Prostate gland (tissue), 2 donors: ENCODE measurements around the gene KLHDC1. TPM values are rescaled to one million over a fixed set of nuclear protein-coding genes. Genes with fewer than 3 reads are reported as not detected.

Source experiments
- DNase-seq: peaks from one replicate; pipeline ENCODE4 v3.0.0-alpha.2; 2019; ENCODE audit warnings: low spot score
- H3K27ac ChIP-seq, 2 donors: fragments of 200-600 bp; sonication (generic); 2 replicates each; pipeline ENCODE4 v1.5.1; 2017 to 2019
- H3K27me3 ChIP-seq: fragments of 200-600 bp; sonication (generic); replicated peaks from 2 replicates; pipeline ENCODE4 v1.5.1; 2019; ENCODE audit not compliant: insufficient read depth
- H3K36me3 ChIP-seq, 2 donors: fragments of 200-600 bp; sonication (generic); 1 replicate in 1 of 2; 2 replicates in 1 of 2; pipeline versions ENCODE4 v1.5.1 to v1.8.1; 2017 to 2019
- H3K4me1 ChIP-seq: fragments of 200-600 bp; sonication (generic); replicated peaks from 2 replicates; pipeline ENCODE4 v1.5.1; 2019
- H3K4me3 ChIP-seq, 2 donors: fragments of 200-600 bp; sonication (generic); 2 replicates each; pipeline ENCODE4 v1.5.1; 2017 to 2019
- H3K9me3 ChIP-seq: fragments of 200-600 bp; sonication (generic); 2 replicates; pipeline ENCODE4 v1.5.1; 2017
- POLR2A ChIP-seq: fragments of 450-650 bp; IDR thresholded peaks from one replicate; pipeline ENCODE4 v1.6.1; 2016; ENCODE audit warnings: antibody characterized with exemption, mild to moderate bottlenecking
- POLR2AphosphoS5 ChIP-seq: sonication (generic); formaldehyde crosslinking; IDR thresholded peaks from one replicate; pipeline ENCODE4 v1.6.1; 2017; ENCODE audit warnings: antibody characterized with exemption
- WGBS: methylation state at CpG from one replicate; pipeline ENCODE4 v1.1.5; 2018; 5-methylcytosine and 5-hydroxymethylcytosine counted together
- intact Hi-C: fragments of 100-400 bp; cut with DNase I; formaldehyde crosslinking; loops from one replicate; pipeline ENCODE4 v1.14.2; 2022
- small RNA-seq, 2 donors: library from RNA; depleted of rRNA; stranded (forward); fragments of <200 nt; gene quantifications; one replicate each; pipeline ENCODE3, GENCODE V24; 2016
- total RNA-seq, 2 donors: library from RNA; depleted of rRNA; stranded (reverse); fragments of >200 nt; gene quantifications; one replicate each; pipeline ENCODE4 v1.1.0, GENCODE V29; 2016
- TF ChIP-seq, protein P1 (sequence below), 4 experiments: fragments of 200-600 bp in 2 of 4; fragments of 450-650 bp in 2 of 4; sonication (generic) in 2 of 4; IDR thresholded peaks; 1 replicate in 3 of 4; 2 replicates in 1 of 4; pipeline ENCODE4 v1.5.1; 2016 to 2019; ENCODE audit warnings: antibody characterized with exemption in 4 of 4, mild to moderate bottlenecking in 2 of 4, moderate library complexity in 2 of 4

The KLHDC1 gene
- total RNA-seq, 2 donors from 2014 or later: 4.6 to 7.7 TPM

DNA sequence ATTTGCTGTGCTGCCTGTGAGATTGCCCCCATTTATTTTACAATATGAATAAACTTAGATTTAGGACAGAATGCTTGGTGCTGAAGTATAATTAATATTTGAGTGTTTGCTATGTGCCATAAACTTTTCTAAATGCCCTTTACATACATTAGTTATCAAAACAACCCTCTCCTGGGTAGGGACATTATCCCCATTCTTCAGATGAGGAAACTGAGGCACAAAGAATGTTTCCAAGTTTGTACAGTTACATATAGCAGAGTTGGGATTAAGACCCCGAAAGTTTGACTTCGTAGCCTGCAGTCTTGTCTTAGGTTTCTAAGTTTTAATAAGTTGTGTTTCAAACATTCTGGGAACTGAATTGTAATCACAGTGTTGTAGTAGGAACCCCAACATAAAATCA, 93.4 kb downstream of the KLHDC1 start:
- H3K9me3 ChIP-seq: no peaks in the 10 kb centered on the region
- intact Hi-C loops: no loop called here
- H3K4me3 ChIP-seq: no peak overlapping the region
- H3K27me3 ChIP-seq: no peaks in the 10 kb centered on the region
- no peak for TF ChIP-seq POLR2A
- TF ChIP-seq, protein P1, sequence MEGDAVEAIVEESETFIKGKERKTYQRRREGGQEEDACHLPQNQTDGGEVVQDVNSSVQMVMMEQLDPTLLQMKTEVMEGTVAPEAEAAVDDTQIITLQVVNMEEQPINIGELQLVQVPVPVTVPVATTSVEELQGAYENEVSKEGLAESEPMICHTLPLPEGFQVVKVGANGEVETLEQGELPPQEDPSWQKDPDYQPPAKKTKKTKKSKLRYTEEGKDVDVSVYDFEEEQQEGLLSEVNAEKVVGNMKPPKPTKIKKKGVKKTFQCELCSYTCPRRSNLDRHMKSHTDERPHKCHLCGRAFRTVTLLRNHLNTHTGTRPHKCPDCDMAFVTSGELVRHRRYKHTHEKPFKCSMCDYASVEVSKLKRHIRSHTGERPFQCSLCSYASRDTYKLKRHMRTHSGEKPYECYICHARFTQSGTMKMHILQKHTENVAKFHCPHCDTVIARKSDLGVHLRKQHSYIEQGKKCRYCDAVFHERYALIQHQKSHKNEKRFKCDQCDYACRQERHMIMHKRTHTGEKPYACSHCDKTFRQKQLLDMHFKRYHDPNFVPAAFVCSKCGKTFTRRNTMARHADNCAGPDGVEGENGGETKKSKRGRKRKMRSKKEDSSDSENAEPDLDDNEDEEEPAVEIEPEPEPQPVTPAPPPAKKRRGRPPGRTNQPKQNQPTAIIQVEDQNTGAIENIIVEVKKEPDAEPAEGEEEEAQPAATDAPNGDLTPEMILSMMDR (IDR thresholded peaks at IDR 0.05): no peak
- no peak for TF ChIP-seq POLR2AphosphoS5
- H3K36me3 ChIP-seq: peaks cover 2 to 22% of the 10 kb centered on the region in 2 donors
- H3K27ac ChIP-seq: no peak overlapping the region
- no peak for DNase-seq
- WGBS: 100% methylated on average over 2 of the region's 2 CpGs
- no peaks in the 10 kb centered on the region for H3K4me1 ChIP-seq

DNA sequence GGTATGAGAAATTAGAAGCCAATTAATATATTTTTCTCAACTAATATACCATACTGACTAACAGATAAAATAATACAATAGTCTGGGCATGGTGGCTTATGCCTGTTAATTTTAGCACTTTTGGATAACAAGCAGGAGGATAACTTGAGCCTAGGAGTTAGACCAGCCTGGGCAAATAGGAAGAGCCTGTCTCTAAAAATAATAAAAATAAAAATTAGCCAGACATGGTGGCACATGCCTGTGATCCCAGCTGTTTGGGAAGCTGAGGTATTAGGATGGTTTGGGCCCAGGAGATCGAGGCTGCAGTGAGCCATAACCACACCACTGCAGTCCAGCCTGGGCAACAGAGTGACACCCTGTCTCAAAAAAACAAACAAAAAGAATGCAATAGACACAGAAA, 99.7 kb downstream of the KLHDC1 start:
- H3K36me3 ChIP-seq: peaks cover 0 to 5% of the 10 kb centered on the region in 2 donors
- intact Hi-C loops: no loop called here
- no peak for DNase-seq
- H3K4me3 ChIP-seq: no peak overlapping the region
- no peaks in the 10 kb centered on the region for H3K27me3 ChIP-seq
- no peak overlapping the region for H3K27ac ChIP-seq
- H3K4me1 ChIP-seq: no peaks in the 10 kb centered on the region
- no peak for TF ChIP-seq POLR2A
- H3K9me3 ChIP-seq: no peaks in the 10 kb centered on the region
- 5% methylated on average over 1 of the region's 1 CpG for WGBS

DNA sequence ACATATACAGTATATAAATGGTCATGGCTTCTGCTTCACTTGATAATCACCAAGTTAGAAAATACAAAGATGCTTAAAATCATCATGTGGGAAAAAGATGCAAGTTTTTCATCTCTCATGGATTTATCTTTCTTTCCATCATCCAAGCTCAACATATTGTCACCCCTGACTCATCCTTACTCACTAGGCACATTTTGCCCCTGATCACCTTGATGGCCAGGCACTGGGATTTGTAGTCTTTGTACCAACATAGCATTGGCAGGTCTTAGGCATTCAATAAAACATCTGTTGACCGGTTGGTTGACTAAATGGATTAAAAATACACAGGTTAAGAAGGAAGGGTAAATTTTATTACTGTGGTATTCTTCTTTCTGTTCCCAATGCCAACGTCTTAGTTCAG, 103.1 kb downstream of the KLHDC1 start:
- H3K4me1 ChIP-seq: no peaks in the 10 kb centered on the region
- no peak for DNase-seq
- 81% methylated on average over 2 of the region's 2 CpGs for WGBS
- peaks cover 0 to 5% of the 10 kb centered on the region in 2 donors for H3K36me3 ChIP-seq
- no peak overlapping the region for H3K27ac ChIP-seq
- intact Hi-C loops: no loop called here
- no peak overlapping the region for H3K4me3 ChIP-seq
- H3K27me3 ChIP-seq: no peaks in the 10 kb centered on the region
- H3K9me3 ChIP-seq: no peaks in the 10 kb centered on the region
- TF ChIP-seq POLR2AphosphoS5: no peak
- TF ChIP-seq POLR2A: no peak
- TF ChIP-seq, protein P1 (IDR thresholded peaks at IDR 0.05): no peak

Small RNA genes lying within 50 kb of the gene (small RNA-seq; reads per million reads assigned to genes)
- 0 reads per million in 2 donors for gene RNU6ATAC30P

Other genes with a start within 250 kb of the KLHDC1 start
- gene RPS29, start 106.7 kb upstream of the KLHDC1 start, total RNA-seq: 1,000 to 10,000 TPM; 4,045 to 4,896 TPM
- 1 to 10 TPM; 7.0 to 8.4 TPM for gene LRR1, start 94.2 kb upstream of the KLHDC1 start, total RNA-seq
- gene RPL36AL, start 72.5 kb upstream of the KLHDC1 start, total RNA-seq: 100 to 1,000 TPM; 170 to 176 TPM
- gene MGAT2, start 72.3 kb upstream of the KLHDC1 start, total RNA-seq: 10 to 100 TPM; 34.7 to 69.0 TPM
- gene DNAAF2, start 57.9 kb upstream of the KLHDC1 start, total RNA-seq: 10 to 100 TPM; 11.2 to 11.9 TPM
- gene POLE2, start 4.9 kb upstream of the KLHDC1 start, total RNA-seq: 1 to 10 TPM; 3.2 to 5.8 TPM
- 10 to 100 TPM; 78.4 to 83.2 TPM for gene KLHDC2, start 75.0 kb downstream of the KLHDC1 start, total RNA-seq
- gene NEMF, start 159.7 kb downstream of the KLHDC1 start, total RNA-seq: 10 to 100 TPM; 63.9 to 71.7 TPM
- 10 to 100 TPM; 64.3 to 92.7 TPM for gene ARF6, start 200.0 kb downstream of the KLHDC1 start, total RNA-seq